SU-DHL-6 (cell line): ENCODE measurements around the gene TRAF2.

Experiments
- H2AFZ ChIP-seq: fragments of 200-600 bp; sonication (generic); 2 replicates; pipeline ENCODE4 v1.6.1; 2014; ENCODE audit warnings: low read depth, mild to moderate bottlenecking, moderate library complexity, mixed read lengths, antibody characterized with exemption, low read length; ENCODE audit not compliant: severe bottlenecking
- H3F3A ChIP-seq: fragments of 200-600 bp; shearing (Covaris generic); 2 replicates; pipeline ENCODE4 v1.6.0; 2016; ENCODE audit warnings: antibody characterized with exemption, mild to moderate bottlenecking; ENCODE audit not compliant: insufficient read depth
- H3K27ac ChIP-seq: fragments of 200-600 bp; sonication (generic); 2 replicates; pipeline ENCODE4 v1.5.1; 2016; ENCODE audit warnings: low read depth, mild to moderate bottlenecking, low read length, moderate library complexity, mixed read lengths
- H3K27me3 ChIP-seq: fragments of 200-600 bp; sonication (generic), shearing (Covaris generic); 2 replicates; pipeline ENCODE4 v1.6.0; 2014; ENCODE audit warnings: mild to moderate bottlenecking, low read length
- H3K36me3 ChIP-seq: fragments of 200-600 bp; sonication (generic); 2 replicates; pipeline ENCODE4 v1.6.1; 2014; ENCODE audit warnings: mild to moderate bottlenecking, low read length, mixed read lengths
- H3K4me2 ChIP-seq: fragments of 300-600, 200-600 bp; shearing (Covaris generic), sonication (generic); 2 replicates; pipeline ENCODE4 v1.6.0; 2014; ENCODE audit warnings: low read length, low read depth, mild to moderate bottlenecking; ENCODE audit not compliant: poor library complexity, severe bottlenecking
- H3K4me3 ChIP-seq: fragments of 200-600 bp; sonication (generic); 2 replicates; pipeline ENCODE4 v1.5.1; 2014; ENCODE audit warnings: antibody characterized with exemption, low read length, mild to moderate bottlenecking, mixed read lengths; ENCODE audit not compliant: insufficient read depth, poor library complexity, severe bottlenecking
- H3K79me2 ChIP-seq: fragments of 200-600 bp; sonication (generic); 2 replicates; pipeline ENCODE4 v1.6.1; 2014; ENCODE audit warnings: mild to moderate bottlenecking, low read length, moderate library complexity; ENCODE audit not compliant: insufficient read depth
- H3K9ac ChIP-seq: fragments of 200-600 bp; sonication (generic); 2 replicates; pipeline ENCODE4 v1.7.0; 2014; ENCODE audit warnings: mild to moderate bottlenecking, low read length
- H3K9me2 ChIP-seq: fragments of 200-600 bp; sonication (generic); replicated peaks from 2 replicates; pipeline ENCODE4 v1.6.1; 2014; ENCODE audit warnings: low read length; ENCODE audit not compliant: insufficient read depth
- H3K9me3 ChIP-seq: fragments of 200-600 bp; sonication (generic); 2 replicates; pipeline ENCODE4 v1.6.1; 2014; ENCODE audit warnings: low read length, mixed read lengths; ENCODE audit not compliant: insufficient read depth
- H4K20me1 ChIP-seq: fragments of 200-600 bp; sonication (generic); 2 replicates; pipeline ENCODE4 v1.6.1; 2014; ENCODE audit warnings: low read depth, mild to moderate bottlenecking, antibody characterized with exemption, low read length, moderate library complexity, mixed read lengths
- CTCF ChIP-seq: fragments of 200-600 bp; sonication (generic); IDR thresholded peaks from one replicate; pipeline ENCODE4 v1.5.1; 2017; ENCODE audit warnings: antibody characterized with exemption, mild to moderate bottlenecking, low read length, moderate library complexity; ENCODE audit not compliant: insufficient read depth, poor library complexity, severe bottlenecking
- EZH2phosphoT487 ChIP-seq: fragments of 200-600 bp; sonication (generic), shearing (Covaris generic); conservative IDR thresholded peaks from 2 replicates; pipeline ENCODE4 v1.6.1; 2018; ENCODE audit warnings: mild to moderate bottlenecking, antibody characterized with exemption, low read length, moderate library complexity, mixed read lengths

The TRAF2 gene

GRCh38 chr9:136945333-136946227 is 59.3 kb downstream of the TRAF2 start:
- H2AFZ ChIP-seq: no peak overlapping the region
- H3K36me3 ChIP-seq: no peaks in the 10 kb centered on the region
- no peak overlapping the region for H3K4me3 ChIP-seq
- no peak overlapping the region for H3K9ac ChIP-seq
- H4K20me1 ChIP-seq: no peaks in the 10 kb centered on the region
- no peak overlapping the region for H3K4me2 ChIP-seq
- TF ChIP-seq CTCF: no peak
- TF ChIP-seq EZH2phosphoT487: no peak
- no peaks in the 10 kb centered on the region for H3K27me3 ChIP-seq
- H3K9me3 ChIP-seq: no peaks in the 10 kb centered on the region
- H3K27ac ChIP-seq: no peak overlapping the region
- no peaks in the 10 kb centered on the region for H3F3A ChIP-seq
- H3K9me2 ChIP-seq: no peaks in the 10 kb centered on the region
- peaks cover 8% of the 10 kb centered on the region for H3K79me2 ChIP-seq

GRCh38 chr9:136946228-136947027 is 60.1 kb downstream of the TRAF2 start:
- Histone ChIP-seq H4K20me1 (no peaks in the 10 kb centered on the region), H2AFZ (no peak overlapping the region), H3K9ac (no peak overlapping the region), H3K27ac (no peak overlapping the region), H3K4me3 (no peak overlapping the region), H3K27me3 (no peaks in the 10 kb centered on the region), H3K4me2 (no peak overlapping the region), H3K79me2 (peaks cover 8% of the 10 kb centered on the region), H3K9me3 (no peaks in the 10 kb centered on the region), H3K36me3 (no peaks in the 10 kb centered on the region), H3F3A (no peaks in the 10 kb centered on the region), H3K9me2 (no peaks in the 10 kb centered on the region)
- TF ChIP-seq CTCF: no peak
- no peak for TF ChIP-seq EZH2phosphoT487

- no peaks in the 10 kb centered on the region for H3K27me3 ChIP-seq
- H3F3A ChIP-seq: no peaks in the 10 kb centered on the region
- no peak overlapping the region for H3K4me2 ChIP-seq
- no peak overlapping the region for H3K4me3 ChIP-seq
- no peak overlapping the region for H3K27ac ChIP-seq
- no peak overlapping the region for H2AFZ ChIP-seq
- TF ChIP-seq CTCF (no peak), EZH2phosphoT487 (no peak)
- no peaks in the 10 kb centered on the region for H3K9me2 ChIP-seq
- no peaks in the 10 kb centered on the region for H3K9me3 ChIP-seq
- no peaks in the 10 kb centered on the region for H3K36me3 ChIP-seq
- peaks cover 8% of the 10 kb centered on the region for H3K79me2 ChIP-seq
- no peak overlapping the region for H3K9ac ChIP-seq
- no peaks in the 10 kb centered on the region for H4K20me1 ChIP-seq
Observed at GRCh38 chr9:136947028-136947891, 60.9 kb downstream of the TRAF2 start.
